Kidney epithelial cell (primary cell): ENCODE results near the gene LAD1. TPM values are rescaled to one million over a fixed set of nuclear protein-coding genes. Genes with fewer than 3 reads are reported as not detected.
A peak's percentile ranks its signal among the peaks of the same experiment; 100 is the strongest.

Experiments
- DNase-seq: peaks from one replicate; pipeline ENCODE4 v3.0.0-alpha.2; 2010; ENCODE audit warnings: low read depth
- H3K27me3 ChIP-seq: 2 replicates; pipeline ENCODE4 v1.6.0; 2011; ENCODE audit warnings: low read length; ENCODE audit not compliant: control insufficient read depth, insufficient read depth
- H3K36me3 ChIP-seq: 2 replicates; pipeline ENCODE4 v1.5.1; 2011; ENCODE audit warnings: low read length; ENCODE audit not compliant: control insufficient read depth, insufficient read depth
- H3K4me3 ChIP-seq: 2 replicates; pipeline ENCODE4 v1.5.1; 2011; ENCODE audit warnings: low read depth, mild to moderate bottlenecking, control low read depth, low read length
- CTCF ChIP-seq: IDR thresholded peaks from 2 replicates; pipeline ENCODE4 v1.5.1; 2011; ENCODE audit warnings: mild to moderate bottlenecking, moderate library complexity, low read length, control low read depth, inconsistent platforms; ENCODE audit not compliant: insufficient read depth, poor library complexity, severe bottlenecking
- total RNA-seq: library from RNA; depleted of rRNA; stranded (reverse); fragments of >200 nt; gene quantifications from 2 replicates; pipeline ENCODE4 v1.2.3, GENCODE V29; 2015

The LAD1 gene
- total RNA-seq, 1 donor from 2014 or later, result 36.1 TPM

GRCh38 chr1:201377611-201378092 is 21.5 kb downstream of the LAD1 start, which contains the start of gene TNNT2:
Gene TNNT2, minus strand, starts transcription at chr1:201377680. Its CDS starts 4,426 bp downstream, at chr1:201373254.
- H3K36me3 ChIP-seq, result no peaks in the 10 kb centered on the region
- peaks cover 16% of the 10 kb centered on the region for H3K27me3 ChIP-seq
- no peak for TF ChIP-seq CTCF
- no peak for DNase-seq
- H3K4me3 ChIP-seq, result no peak within 1 kb of the TSS

GRCh38 chr1:201376464-201377374 is 22.4 kb downstream of the LAD1 start:
- Histone ChIP-seq H3K4me3 (no peak overlapping the region), H3K27me3 (peaks cover 22% of the 10 kb centered on the region), H3K36me3 (no peaks in the 10 kb centered on the region)
- TF ChIP-seq CTCF, result peak; percentile 84
- DNase-seq, result no peak

DNA sequence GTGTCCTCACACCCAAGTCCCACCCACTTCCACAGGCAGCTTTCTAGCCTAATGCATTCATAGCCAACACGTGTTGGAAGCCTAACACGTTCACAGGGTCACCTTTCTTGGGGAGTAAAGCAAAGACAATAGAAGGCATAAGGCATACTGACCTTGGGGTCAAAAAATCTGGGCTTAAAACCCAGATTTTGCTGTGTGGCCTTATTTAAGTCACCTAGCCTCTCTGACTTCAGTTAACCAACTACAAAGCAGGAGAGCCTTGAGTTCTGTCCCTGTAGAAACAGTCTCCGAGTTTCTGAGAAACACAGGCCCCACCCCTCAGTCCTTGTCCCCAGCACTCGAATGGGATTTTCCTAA is 23.0 kb downstream of the LAD1 start:
- no peak for TF ChIP-seq CTCF
- no peak for DNase-seq
- H3K36me3 ChIP-seq, result no peaks in the 10 kb centered on the region
- peaks cover 23% of the 10 kb centered on the region for H3K27me3 ChIP-seq
- no peak overlapping the region for H3K4me3 ChIP-seq

DNA sequence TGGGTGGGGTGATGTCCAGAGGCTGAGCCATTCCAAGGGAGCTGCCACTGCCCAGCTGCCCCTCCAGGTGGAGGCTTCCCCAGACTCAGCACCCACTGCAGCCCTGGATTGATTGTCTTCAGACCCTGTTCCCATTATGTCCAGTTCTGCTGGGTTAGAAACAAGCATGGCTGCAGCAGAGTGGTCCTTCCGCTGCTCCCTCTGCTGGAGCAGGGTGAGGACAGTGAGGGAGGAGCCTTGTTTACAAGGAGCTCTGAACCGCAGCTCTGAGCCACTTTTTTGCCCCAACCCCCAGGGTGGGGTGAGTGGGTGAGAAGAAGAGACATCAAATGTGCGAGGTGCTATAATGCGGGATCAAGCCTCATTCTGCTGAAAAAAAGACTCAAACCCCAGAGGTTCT is 24.0 kb downstream of the LAD1 start:
- TF ChIP-seq CTCF, result peak; percentile 38
- Histone ChIP-seq H3K36me3 (no peaks in the 10 kb centered on the region), H3K4me3 (no peak overlapping the region), H3K27me3 (peaks cover 27% of the 10 kb centered on the region)
- DNase-seq, result no peak

DNA sequence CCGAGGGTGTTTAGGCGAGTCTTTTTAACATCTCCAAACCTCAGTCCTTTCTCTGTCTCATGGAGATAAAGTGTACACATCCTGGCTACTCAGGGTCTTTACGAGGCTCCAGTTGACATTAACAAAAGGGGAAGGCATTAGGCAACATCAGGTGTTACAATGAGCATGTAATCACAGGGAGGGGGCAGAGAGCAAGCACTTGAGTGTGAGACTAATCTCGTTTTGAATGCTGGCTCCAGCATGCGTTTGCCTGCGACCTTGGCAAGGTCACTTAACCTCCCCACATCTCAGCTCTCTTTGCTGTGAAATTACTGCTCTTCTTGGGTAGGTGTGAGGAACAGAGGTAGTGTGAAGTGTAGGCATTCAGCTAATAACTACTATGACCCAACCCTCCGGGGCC is 24.8 kb downstream of the LAD1 start:
- Histone ChIP-seq H3K4me3 (no peak overlapping the region), H3K36me3 (no peaks in the 10 kb centered on the region), H3K27me3 (peaks cover 35% of the 10 kb centered on the region)
- no peak for DNase-seq
- TF ChIP-seq CTCF, result no peak
